Stimulated activated CD8-positive, alpha-beta memory T cell treated with anti-CD3 and anti-CD28 coated beads, Interleukin-7, amount 100 ng/mL, for 48 hours (primary cell): ENCODE results near the gene TBX1.

ENCODE experiments used
- DNase-seq, 2 donors: peaks; one replicate each; pipeline ENCODE4 v3.0.0-alpha.2; 2020; ENCODE audit warnings: low read depth in 1 of 2; ENCODE audit errors: extremely low read depth in 1 of 2

The TBX1 gene

GRCh38 chr22:19797086-19798002 is 36.8 kb downstream of the TBX1 start:
- no peak for DNase-seq

- DNase-seq, result no peak
Measured at GRCh38 chr22:19798003-19798665, 37.6 kb downstream of the TBX1 start.

- no peak for DNase-seq
Measured at GRCh38 chr22:19798891-19799293, 38.3 kb downstream of the TBX1 start.

GRCh38 chr22:19799322-19800190 is 39.0 kb downstream of the TBX1 start:
- DNase-seq, result no peak

GRCh38 chr22:19800306-19800705 is 39.7 kb downstream of the TBX1 start:
- DNase-seq, result no peak

GRCh38 chr22:19800761-19801244 is 40.2 kb downstream of the TBX1 start:
- no peak for DNase-seq

- DNase-seq, result no peak
Measured at GRCh38 chr22:19801340-19802000, 40.9 kb downstream of the TBX1 start.

GRCh38 chr22:19802001-19802893 is 41.7 kb downstream of the TBX1 start:
- DNase-seq, result no peak

GRCh38 chr22:19802894-19803735 is 42.5 kb downstream of the TBX1 start:
- no peak for DNase-seq

GRCh38 chr22:19803736-19804267 is 43.2 kb downstream of the TBX1 start:
- no peak for DNase-seq

- no peak for DNase-seq
Measured at GRCh38 chr22:19805821-19806212, 45.2 kb downstream of the TBX1 start.

GRCh38 chr22:19806213-19807160 is 45.9 kb downstream of the TBX1 start:
- DNase-seq, result no peak

GRCh38 chr22:19807161-19807913 is 46.8 kb downstream of the TBX1 start:
- no peak for DNase-seq

GRCh38 chr22:19807914-19808872 is 47.6 kb downstream of the TBX1 start:
- no peak for DNase-seq

- no peak for DNase-seq
Measured at GRCh38 chr22:19808873-19809478, 48.4 kb downstream of the TBX1 start.
